BLaER1 treated with 17β-estradiol and CSF1 and Interleukin-3, amounts not matched to agents 10 nM and 100 nM (cell line): ENCODE results near the gene TSPYL2.

ENCODE experiments used
- H3K27ac ChIP-seq, 11 experiments: shearing (Covaris generic); formaldehyde crosslinking; 2 replicates each; pipeline ENCODE4 v1.8.1; 2022
- H3K27me3 ChIP-seq, 11 experiments: shearing (Covaris generic); formaldehyde crosslinking; 2 replicates each; pipeline ENCODE4 v1.8.1; 2022
- H3K36me3 ChIP-seq, 11 experiments: shearing (Covaris generic); formaldehyde crosslinking; 2 replicates each; pipeline ENCODE4 v1.8.1; 2022
- H3K4me1 ChIP-seq, 10 experiments: shearing (Covaris generic); formaldehyde crosslinking; 2 replicates each; pipeline ENCODE4 v1.8.1; 2022
- H3K4me2 ChIP-seq, 11 experiments: shearing (Covaris generic); formaldehyde crosslinking; 2 replicates each; pipeline ENCODE4 v1.8.1; 2022
- H3K4me3 ChIP-seq, 10 experiments: shearing (Covaris generic); formaldehyde crosslinking; 2 replicates each; pipeline ENCODE4 v1.8.1; 2022
- H3K9ac ChIP-seq, 11 experiments: shearing (Covaris generic); formaldehyde crosslinking; 2 replicates each; pipeline ENCODE4 v1.8.1; 2022
- H3K9me3 ChIP-seq, 11 experiments: shearing (Covaris generic); formaldehyde crosslinking; replicated peaks in 1 of 11; 2 replicates each; pipeline ENCODE4 v1.8.1; 2022
- H4K20me1 ChIP-seq, 11 experiments: shearing (Covaris generic); formaldehyde crosslinking; 2 replicates each; pipeline ENCODE4 v1.8.1; 2022
- Cebpa-rat ChIP-seq, 11 experiments: shearing (Covaris generic); IDR thresholded peaks; 2 replicates each; pipeline ENCODE4 v1.8.1; 2022

The TSPYL2 gene

DNA sequence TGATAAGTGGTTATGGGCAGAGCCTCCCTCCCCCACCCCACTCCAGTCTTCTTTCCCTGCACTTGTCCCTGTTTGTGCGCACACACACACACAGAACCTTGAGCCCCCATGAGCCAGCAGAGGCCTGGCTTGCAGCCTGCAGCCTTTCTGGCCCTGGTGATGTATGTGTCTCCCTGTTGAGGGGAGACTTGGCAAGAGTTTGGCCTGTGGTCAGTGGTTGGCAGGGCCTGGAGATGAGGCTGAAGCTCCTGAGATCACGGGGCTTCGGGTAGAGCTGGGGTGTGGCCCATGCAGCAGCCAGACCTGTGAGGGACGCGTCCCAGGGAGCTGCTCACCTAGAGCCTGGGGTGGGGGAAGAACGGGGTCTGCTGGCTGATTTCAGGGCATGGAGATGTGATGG is 31.3 kb upstream of the TSPYL2 start:
- H3K9me3 ChIP-seq = no peaks in the 10 kb centered on the region
- no peak for TF ChIP-seq Cebpa-rat (IDR thresholded peaks at IDR 0.05)
- H3K4me1 ChIP-seq = peaks cover 18 to 33% (median 29%) of the 10 kb centered on the region in 10 experiments; a peak in 17 of 20 replicates
- H4K20me1 ChIP-seq = peaks cover 0 to 27% (median 9%) of the 10 kb centered on the region in 11 experiments; a peak in 7 of 22 replicates
- no peak overlapping the region for H3K9ac ChIP-seq
- H3K27ac ChIP-seq = no peak overlapping the region
- H3K4me3 ChIP-seq = no peak overlapping the region; a peak in 2 of 20 replicates
- H3K27me3 ChIP-seq = peaks cover 15 to 29% (median 21%) of the 10 kb centered on the region in 11 experiments; a peak in 21 of 22 replicates
- no peaks in the 10 kb centered on the region; a peak in 1 of 22 replicates for H3K36me3 ChIP-seq
- H3K4me2 ChIP-seq = peak overlapping the region; percentile 37 to 81 (median 73); a peak in 21 of 22 replicates

DNA sequence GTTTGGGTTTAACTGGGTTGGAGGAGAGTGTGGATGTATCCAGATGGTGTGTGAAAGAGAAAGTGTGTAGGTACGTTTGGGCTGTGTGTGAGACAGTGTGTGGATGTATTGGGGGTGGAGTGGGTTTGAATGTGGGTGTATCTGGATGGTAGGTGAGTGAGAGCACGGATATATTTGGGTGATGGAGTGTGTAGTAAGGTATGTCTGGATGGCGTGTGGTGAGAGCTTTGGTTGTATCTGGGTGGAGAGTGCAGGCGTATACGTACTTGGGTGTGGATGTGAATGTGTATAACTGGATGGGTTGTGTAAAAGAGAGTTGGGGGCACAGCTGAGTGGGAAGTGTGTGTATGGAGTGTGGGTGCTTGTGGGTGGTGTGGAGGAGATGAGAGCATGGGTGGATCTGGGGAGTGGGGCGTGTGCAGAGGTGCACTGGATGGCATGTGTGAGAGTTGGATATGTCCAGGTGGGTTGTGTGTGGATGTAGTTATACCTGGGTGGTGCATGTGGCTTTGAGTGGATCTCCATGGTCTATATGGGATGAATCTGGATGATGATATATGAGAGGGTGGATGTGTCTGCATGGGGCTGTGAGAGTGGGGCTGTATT is 26.8 kb upstream of the TSPYL2 start:
- no peaks in the 10 kb centered on the region for H3K9me3 ChIP-seq
- peaks cover 0 to 29% (median 9%) of the 10 kb centered on the region in 11 experiments; a peak in 7 of 22 replicates for H4K20me1 ChIP-seq
- H3K27ac ChIP-seq = no peak overlapping the region
- H3K9ac ChIP-seq = no peak overlapping the region
- no peak overlapping the region for H3K4me3 ChIP-seq
- TF ChIP-seq Cebpa-rat (IDR thresholded peaks at IDR 0.05) = no peak
- H3K4me2 ChIP-seq = no peak overlapping the region
- H3K4me1 ChIP-seq = peaks cover 5 to 15% (median 10%) of the 10 kb centered on the region in 10 experiments; a peak in 16 of 20 replicates
- no peaks in the 10 kb centered on the region; a peak in 1 of 22 replicates for H3K36me3 ChIP-seq
- peaks cover 0 to 4% (median 0%) of the 10 kb centered on the region in 11 experiments; a peak in 4 of 22 replicates for H3K27me3 ChIP-seq

DNA sequence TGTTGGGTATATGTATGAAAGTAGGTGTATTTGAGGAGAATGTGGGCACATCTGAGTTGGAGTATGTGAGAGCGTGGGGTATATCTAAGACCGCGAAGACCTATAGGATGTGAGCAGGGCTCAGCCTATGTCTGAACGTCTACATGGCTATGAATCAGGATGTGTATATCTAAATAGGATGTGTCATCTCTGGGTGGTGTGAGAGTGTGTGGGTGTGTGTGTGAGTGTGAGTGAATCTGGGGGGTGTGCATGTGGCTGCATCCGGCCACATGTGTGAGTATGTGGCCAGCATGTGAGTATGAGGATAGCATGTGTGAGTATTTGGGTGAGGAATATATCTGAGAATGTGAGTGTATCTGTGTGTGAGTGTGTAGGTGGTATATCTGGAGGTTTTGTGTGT is 25.9 kb upstream of the TSPYL2 start:
- no peaks in the 10 kb centered on the region for H3K9me3 ChIP-seq
- TF ChIP-seq Cebpa-rat (IDR thresholded peaks at IDR 0.05) = no peak
- no peaks in the 10 kb centered on the region for H3K36me3 ChIP-seq
- no peak overlapping the region for H3K27ac ChIP-seq
- peaks cover 0 to 5% (median 0%) of the 10 kb centered on the region in 11 experiments; a peak in 5 of 22 replicates for H3K27me3 ChIP-seq
- H3K4me3 ChIP-seq = no peak overlapping the region
- H3K4me1 ChIP-seq = peaks cover 0 to 6% (median under 1%) of the 10 kb centered on the region in 10 experiments; a peak in 6 of 20 replicates
- no peak overlapping the region for H3K9ac ChIP-seq
- peaks cover 0 to 19% (median under 1%) of the 10 kb centered on the region in 11 experiments; a peak in 6 of 22 replicates for H4K20me1 ChIP-seq
- H3K4me2 ChIP-seq = no peak overlapping the region

DNA sequence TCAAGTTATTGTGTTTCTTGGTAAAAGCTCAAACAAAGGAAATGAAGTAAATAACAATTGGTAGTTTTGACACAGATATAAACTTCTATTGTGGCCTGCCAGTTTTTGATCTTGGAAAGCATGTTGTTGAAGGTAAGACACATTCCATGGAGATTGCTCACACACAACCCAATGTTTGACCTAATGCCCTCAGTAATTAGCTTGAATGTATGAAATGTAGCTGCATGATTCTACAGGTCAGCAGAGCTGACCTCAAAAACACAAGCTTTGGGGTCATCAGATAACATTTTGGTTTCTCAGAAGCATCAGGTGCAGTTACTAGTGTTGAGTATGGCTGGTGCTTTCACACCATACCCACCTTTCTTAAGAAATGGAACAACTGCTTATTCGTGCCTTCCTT is 17.1 kb upstream of the TSPYL2 start:
- no peak overlapping the region for H3K9ac ChIP-seq
- peaks cover 16 to 66% (median 51%) of the 10 kb centered on the region in 11 experiments for H3K27me3 ChIP-seq
- peaks cover 0 to 10% (median 0%) of the 10 kb centered on the region in 10 experiments; a peak in 6 of 20 replicates for H3K4me1 ChIP-seq
- H3K27ac ChIP-seq = no peak overlapping the region
- no peaks in the 10 kb centered on the region for H3K9me3 ChIP-seq
- no peak overlapping the region for H3K4me2 ChIP-seq
- no peak overlapping the region for H3K4me3 ChIP-seq
- peaks cover 0 to 7% (median 0%) of the 10 kb centered on the region in 11 experiments; a peak in 2 of 22 replicates for H4K20me1 ChIP-seq
- no peaks in the 10 kb centered on the region for H3K36me3 ChIP-seq
- no peak for TF ChIP-seq Cebpa-rat (IDR thresholded peaks at IDR 0.05)

DNA sequence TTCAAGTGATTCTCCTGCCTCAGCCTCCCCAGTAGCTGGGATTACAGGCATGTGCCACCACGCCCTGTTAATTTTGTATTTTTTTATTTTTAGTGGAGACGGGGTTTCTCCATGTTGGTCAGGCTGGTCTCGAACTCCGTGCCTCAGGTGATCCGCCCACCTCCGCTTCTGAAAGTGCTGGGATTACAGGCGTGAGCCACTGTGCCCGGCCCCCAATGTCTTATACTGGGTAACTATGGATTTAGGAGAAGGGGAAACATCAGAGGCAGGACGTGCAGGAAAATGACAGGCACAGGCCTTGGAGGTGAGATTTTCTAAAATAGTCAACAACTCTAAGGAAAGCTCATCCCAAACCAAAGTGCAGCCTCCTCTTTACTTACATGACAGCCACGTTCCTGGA is 11.1 kb upstream of the TSPYL2 start:
- Histone ChIP-seq H3K4me2 (no peak overlapping the region), H3K4me3 (no peak overlapping the region), H4K20me1 (peaks cover 0 to 14% (median 0%) of the 10 kb centered on the region in 11 experiments; a peak in 5 of 22 replicates), H3K9me3 (no peaks in the 10 kb centered on the region), H3K4me1 (peaks cover 0 to 16% (median 11%) of the 10 kb centered on the region in 10 experiments; a peak in 16 of 20 replicates), H3K9ac (no peak overlapping the region), H3K36me3 (no peaks in the 10 kb centered on the region), H3K27ac (no peak overlapping the region), H3K27me3 (peaks cover 18 to 45% (median 31%) of the 10 kb centered on the region in 11 experiments; a peak in 20 of 22 replicates)
- no peak for TF ChIP-seq Cebpa-rat (IDR thresholded peaks at IDR 0.05)

DNA sequence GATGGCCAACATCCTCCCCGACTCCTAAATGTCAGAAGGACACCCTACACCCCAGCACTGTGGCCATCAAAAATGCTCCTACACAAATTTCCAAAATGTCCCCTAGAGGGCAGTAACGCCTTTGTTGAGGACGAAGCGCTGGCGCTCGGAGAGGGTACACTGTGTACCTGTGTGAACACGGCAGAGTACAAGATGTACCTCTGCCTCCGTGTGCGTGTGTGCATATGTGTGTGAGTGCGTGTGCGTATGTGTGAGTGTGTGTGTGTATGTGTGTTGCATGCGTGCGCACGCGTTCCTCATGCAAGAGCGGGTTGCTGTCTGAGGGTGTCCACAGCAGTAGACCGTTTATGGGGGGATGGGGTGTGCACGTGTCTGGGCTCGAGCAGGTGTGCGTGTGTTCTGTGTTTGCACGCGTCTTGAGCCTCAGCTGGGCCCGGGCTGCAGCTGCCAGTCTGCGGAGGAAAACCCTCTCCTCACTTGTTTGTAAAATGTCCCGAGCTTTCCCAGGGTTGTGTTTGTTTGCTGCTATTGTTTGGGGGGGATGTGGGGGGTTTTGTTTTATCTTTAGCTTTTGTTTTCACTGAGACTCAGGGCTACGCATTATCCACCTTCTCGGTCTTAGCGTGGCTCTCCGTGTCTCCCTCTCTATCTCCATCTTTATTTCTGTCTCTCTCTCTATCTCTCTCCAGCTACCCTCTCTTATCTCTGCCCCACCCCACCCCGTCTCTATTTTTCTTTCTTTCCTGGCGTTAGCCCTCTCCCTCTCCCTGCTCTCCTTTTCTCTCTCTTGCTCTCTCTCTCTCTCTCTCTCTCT is 10.4 kb upstream of the TSPYL2 start:
- Histone ChIP-seq H4K20me1 (peaks cover 0 to 14% (median 0%) of the 10 kb centered on the region in 11 experiments; a peak in 5 of 22 replicates), H3K9me3 (no peaks in the 10 kb centered on the region), H3K4me3 (peak overlapping the region; percentile 51 to 68 (median 62)), H3K36me3 (no peaks in the 10 kb centered on the region), H3K27me3 (peaks cover 18 to 44% (median 29%) of the 10 kb centered on the region in 11 experiments; a peak in 20 of 22 replicates), H3K4me1 (peaks cover 0 to 16% (median 11%) of the 10 kb centered on the region in 10 experiments; a peak in 16 of 20 replicates), H3K9ac (peak overlapping the region; percentile 58 to 70 (median 65); a peak in 20 of 22 replicates), H3K4me2 (peak overlapping the region; percentile 69 to 95 (median 85)), H3K27ac (peak overlapping the region in 9 of 11 experiments; percentile 8 to 61 (median 54); a peak in 14 of 22 replicates)
- no peak for TF ChIP-seq Cebpa-rat (IDR thresholded peaks at IDR 0.05)

DNA sequence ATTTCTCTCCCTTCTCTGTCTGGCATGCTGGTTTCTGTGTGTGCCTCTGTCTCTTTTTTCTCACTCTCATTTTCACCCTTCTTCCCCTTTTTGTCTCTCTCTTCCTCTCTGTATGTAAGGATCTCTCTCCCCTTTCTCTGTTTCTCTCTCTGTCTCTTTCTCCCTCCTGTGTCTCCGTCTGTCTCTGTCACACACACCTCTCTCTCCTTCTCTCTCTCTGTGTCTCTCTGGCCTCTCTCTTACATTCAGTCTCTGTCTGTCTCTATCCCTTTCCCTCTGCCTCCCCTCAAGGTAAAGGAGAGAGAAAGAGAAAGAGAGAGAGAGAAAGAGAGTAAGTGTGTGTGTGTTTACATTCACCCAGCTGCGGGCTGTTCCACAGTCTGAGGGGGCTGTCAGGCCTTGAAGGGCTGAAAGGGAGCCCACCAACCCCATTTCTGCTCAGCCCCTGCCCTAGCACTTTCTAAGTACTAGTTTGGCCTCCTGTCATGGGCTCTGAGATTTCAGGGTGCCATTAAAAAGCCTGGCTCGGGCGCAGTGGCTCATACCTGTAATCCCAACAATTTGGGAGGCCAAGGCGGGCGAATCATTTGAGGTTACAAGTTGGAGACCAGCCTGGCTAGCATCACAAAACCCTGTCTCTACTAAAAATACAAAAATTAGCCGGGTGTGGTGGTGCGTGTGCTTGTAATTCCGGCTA is 9.6 kb upstream of the TSPYL2 start:
- H3K4me1 ChIP-seq = peaks cover 0 to 16% (median 11%) of the 10 kb centered on the region in 10 experiments; a peak in 16 of 20 replicates
- H3K9me3 ChIP-seq = no peaks in the 10 kb centered on the region
- H3K27me3 ChIP-seq = peaks cover 16 to 47% (median 30%) of the 10 kb centered on the region in 11 experiments; a peak in 19 of 22 replicates
- H3K4me3 ChIP-seq = peak overlapping the region; percentile 51 to 68 (median 62)
- peaks cover 0 to 14% (median 0%) of the 10 kb centered on the region in 11 experiments; a peak in 5 of 22 replicates for H4K20me1 ChIP-seq
- TF ChIP-seq Cebpa-rat (IDR thresholded peaks at IDR 0.05) = no peak
- H3K36me3 ChIP-seq = no peaks in the 10 kb centered on the region
- H3K27ac ChIP-seq = peak overlapping the region in 10 of 11 experiments; percentile 8 to 61 (median 48); a peak in 16 of 22 replicates
- H3K9ac ChIP-seq = peak overlapping the region; percentile 58 to 70 (median 65); a peak in 21 of 22 replicates
- peak overlapping the region; percentile 69 to 95 (median 85) for H3K4me2 ChIP-seq

DNA sequence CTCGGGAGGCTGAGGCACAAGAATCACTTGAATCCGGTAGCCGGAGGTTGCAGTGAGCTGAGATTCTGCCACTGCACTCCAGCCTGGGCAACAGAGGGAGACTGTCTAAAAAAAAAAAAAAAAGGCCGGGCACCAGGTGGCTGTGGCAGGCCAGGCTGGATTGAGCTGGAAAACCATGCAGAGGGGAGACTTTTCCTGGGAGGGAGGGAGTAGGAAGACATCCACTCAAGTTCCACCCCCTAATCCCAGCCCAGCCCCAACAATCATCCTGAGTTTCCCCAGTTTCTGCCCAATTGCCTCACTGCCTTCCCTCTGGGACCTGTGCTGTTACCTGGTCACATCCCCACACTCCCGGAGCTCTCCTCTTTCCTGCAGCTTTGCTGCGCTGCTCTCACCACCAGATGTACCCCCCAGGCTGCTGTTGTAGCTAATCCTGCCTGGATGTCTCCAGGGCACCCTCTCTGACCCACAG is 9.0 kb upstream of the TSPYL2 start:
- H3K27ac ChIP-seq = peak overlapping the region in 9 of 11 experiments; percentile 8 to 61 (median 54); a peak in 13 of 22 replicates
- H3K27me3 ChIP-seq = peaks cover 18 to 53% (median 36%) of the 10 kb centered on the region in 11 experiments; a peak in 19 of 22 replicates
- H3K4me3 ChIP-seq = peak overlapping the region; percentile 51 to 68 (median 62); a peak in 17 of 20 replicates
- H3K9ac ChIP-seq = peak overlapping the region; percentile 58 to 70 (median 65); a peak in 20 of 22 replicates
- no peaks in the 10 kb centered on the region for H3K9me3 ChIP-seq
- H3K36me3 ChIP-seq = no peaks in the 10 kb centered on the region
- peaks cover 0 to 14% (median 0%) of the 10 kb centered on the region in 11 experiments; a peak in 5 of 22 replicates for H4K20me1 ChIP-seq
- TF ChIP-seq Cebpa-rat (IDR thresholded peaks at IDR 0.05) = no peak
- peaks cover 0 to 16% (median 11%) of the 10 kb centered on the region in 10 experiments; a peak in 16 of 20 replicates for H3K4me1 ChIP-seq
- peak overlapping the region; percentile 69 to 95 (median 85) for H3K4me2 ChIP-seq
